ENCODE data around the gene NAA15.

Gene NAA15

GRCh38 chr4:139300431-139301112, 733 bp upstream of the NAA15 start:
- peak overlapping the region; percentile 96 for H3K27ac ChIP-seq (replicated peaks)
- peak in 1 of 2 experiments; percentile 28 for DNase-seq (ENCODE audit: low read depth in 1 of 2, low spot score in 1 of 2)
- peak overlapping the region; percentile 52 for H3K4me3 ChIP-seq (replicated peaks; ENCODE audit: insufficient read depth, low read length)
- H3K27me3 ChIP-seq (ENCODE audit: insufficient read depth, poor library complexity, severe bottlenecking) = no peaks in the 10 kb centered on the region
- no peak for TF ChIP-seq REST (IDR thresholded peaks at IDR 0.05; ENCODE audit: insufficient replicate concordance, low read depth)

GRCh38 chr4:139301821-139302611, 711 bp downstream of the NAA15 start, which contains the start of gene NDUFC1:
NDUFC1 (minus strand) TSS chr4:139302477; CDS start chr4:139295798, 6,679 bp downstream.
- TF ChIP-seq SPI1 (IDR thresholded peaks at IDR 0.05; ENCODE audit: borderline replicate concordance, low read depth) (no peak), POLR2AphosphoS5 (IDR thresholded peaks at IDR 0.05; ENCODE audit: low read depth) (peak; percentile 43)
- Histone ChIP-seq H3K4me3 (replicated peaks; ENCODE audit: insufficient read depth, low read length) (peak within 1 kb of the TSS; percentile 95), H3K27me3 (ENCODE audit: insufficient read depth, poor library complexity, severe bottlenecking) (no peaks in the 10 kb centered on the region), H3K27ac (replicated peaks) (peak within 1 kb of the TSS; percentile 96)
- peak; percentile 60 to 73 for DNase-seq (ENCODE audit: low read depth in 1 of 2, low spot score in 1 of 2)

GRCh38 chr4:139304920-139305319, 3.6 kb downstream of the NAA15 start:
- TF ChIP-seq CTCF (IDR thresholded peaks at IDR 0.05; ENCODE audit: insufficient read depth, low read length) (no peak), POLR2AphosphoS5 (IDR thresholded peaks at IDR 0.05; ENCODE audit: low read depth) (no peak)
- no peak for DNase-seq (ENCODE audit: low read depth in 1 of 2, low spot score in 1 of 2)
- Histone ChIP-seq H3K27ac (replicated peaks) (no peak overlapping the region), H3K27me3 (ENCODE audit: insufficient read depth, poor library complexity, severe bottlenecking) (no peaks in the 10 kb centered on the region), H3K4me3 (replicated peaks; ENCODE audit: insufficient read depth, low read length) (no peak overlapping the region)

GRCh38 chr4:139311909-139312308, 10.6 kb downstream of the NAA15 start:
- DNase-seq (ENCODE audit: low read depth in 1 of 2, low spot score in 1 of 2) = no peak
- no peak overlapping the region for H3K27ac ChIP-seq (replicated peaks)
- H3K27me3 ChIP-seq (ENCODE audit: insufficient read depth, poor library complexity, severe bottlenecking) = no peaks in the 10 kb centered on the region
- no peak overlapping the region for H3K4me3 ChIP-seq (replicated peaks; ENCODE audit: insufficient read depth, low read length)
- no peak for TF ChIP-seq POLR2AphosphoS5 (IDR thresholded peaks at IDR 0.05; ENCODE audit: low read depth)
- no peak for TF ChIP-seq SPI1 (IDR thresholded peaks at IDR 0.05; ENCODE audit: borderline replicate concordance, low read depth)
- TF ChIP-seq REST (IDR thresholded peaks at IDR 0.05; ENCODE audit: insufficient replicate concordance, low read depth) = no peak
- TF ChIP-seq GABPA (IDR thresholded peaks at IDR 0.05; ENCODE audit: low read depth) = no peak
- no peak for TF ChIP-seq CTCF (IDR thresholded peaks at IDR 0.05; ENCODE audit: insufficient read depth, low read length)

All from HL-60 (cell line).